Activated T-cell treated with anti-CD3 and anti-CD28 coated beads, Interleukin-2, amount 50 U/mL, for 24 hours (primary cell): ENCODE measurements around the gene MOB3A.

Source experiments
- DNase-seq: peaks from one replicate; pipeline ENCODE4 v3.0.0-alpha.2; 2020
- H3K27ac Mint-ChIP-seq: 2 replicates; pipeline ENCODE4 v1.8.0; 2020; ENCODE audit warnings: mild to moderate bottlenecking, mixed read lengths
- H3K27me3 Mint-ChIP-seq: 2 replicates; pipeline ENCODE4 v1.8.0; 2020; ENCODE audit warnings: mixed read lengths
- H3K36me3 Mint-ChIP-seq: 2 replicates; pipeline ENCODE4 v1.8.0; 2020; ENCODE audit warnings: low read depth, mixed read lengths
- H3K4me1 Mint-ChIP-seq: 2 replicates; pipeline ENCODE4 v1.8.0; 2020; ENCODE audit warnings: low read depth, mixed read lengths
- H3K4me3 Mint-ChIP-seq: 2 replicates; pipeline ENCODE4 v1.8.0; 2020; ENCODE audit warnings: mild to moderate bottlenecking, moderate library complexity, mixed read lengths
- H3K9me3 Mint-ChIP-seq: 2 replicates; pipeline ENCODE4 v1.8.0; 2020; ENCODE audit warnings: mixed read lengths

Gene MOB3A

GRCh38 chr19:2021453-2022140 is 74.5 kb downstream of the MOB3A start:
- H3K4me1 Mint-ChIP-seq = peaks cover 8% of the 10 kb centered on the region
- no peak overlapping the region for H3K27ac Mint-ChIP-seq
- no peak overlapping the region for H3K4me3 Mint-ChIP-seq
- H3K36me3 Mint-ChIP-seq = no peaks in the 10 kb centered on the region
- DNase-seq = no peak
- no peaks in the 10 kb centered on the region for H3K27me3 Mint-ChIP-seq
- H3K9me3 Mint-ChIP-seq = peaks cover 5% of the 10 kb centered on the region
